Dermis blood vessel endothelial cell (primary cell): Measurements from ENCODE around the gene RPRD2. TPM values are rescaled to one million over a fixed set of nuclear protein-coding genes. Genes with fewer than 3 reads are reported as not detected.
"Not testable (repeated sequence)": the region's sequence is repeated elsewhere in the genome, so short reads cannot be mapped to it uniquely, and the experiment has no call there.

Experiments
- DNase-seq: peaks from one replicate; pipeline ENCODE4 v3.0.0; 2010
- total RNA-seq: library from RNA; depleted of rRNA; stranded (reverse); fragments of >200 nt; gene quantifications from 2 replicates; pipeline ENCODE4 v1.2.3, GENCODE V29; 2014

Gene RPRD2
- total RNA-seq, 1 donor from 2014 or later = 7.8 TPM

DNA sequence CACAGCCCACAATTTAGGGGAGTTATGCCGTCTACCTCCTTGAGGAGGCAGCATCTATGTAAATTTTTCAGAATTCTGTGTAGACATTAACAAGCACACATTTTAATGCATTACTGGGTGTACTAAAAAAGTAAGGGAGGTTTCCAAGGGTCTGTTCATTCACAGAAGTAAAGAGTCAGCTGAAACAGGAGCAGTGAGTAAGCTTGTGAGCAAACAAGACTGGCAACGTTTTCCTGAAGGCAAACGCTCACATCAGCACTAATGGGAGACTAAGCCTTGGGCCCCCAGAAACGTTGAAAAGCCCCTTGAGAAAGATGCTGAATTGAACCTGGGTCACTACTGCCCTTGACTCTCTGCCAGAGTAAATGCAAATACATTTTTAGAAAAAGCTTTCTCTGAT is 25.7 kb downstream of the RPRD2 start:
- no peak for DNase-seq

DNA sequence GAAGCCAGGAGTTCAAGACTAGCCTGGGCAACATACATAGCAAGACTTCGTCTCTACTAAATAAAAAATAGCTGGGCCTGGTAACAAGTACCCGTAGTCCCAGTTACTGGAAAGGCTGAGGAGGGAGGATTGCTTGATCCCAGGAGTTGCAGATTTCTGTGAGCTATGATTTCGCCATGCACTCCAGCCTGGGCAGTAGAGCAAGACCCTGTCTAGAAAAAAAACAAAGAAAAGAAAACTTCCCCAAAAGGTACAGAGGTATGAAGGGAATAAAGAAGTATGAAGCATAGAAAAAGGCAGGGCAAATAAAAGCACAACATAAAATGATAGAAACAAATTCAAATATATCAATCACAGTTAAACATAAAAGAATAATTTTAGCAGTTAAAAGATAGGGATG is 28.7 kb downstream of the RPRD2 start:
- no peak for DNase-seq

DNA sequence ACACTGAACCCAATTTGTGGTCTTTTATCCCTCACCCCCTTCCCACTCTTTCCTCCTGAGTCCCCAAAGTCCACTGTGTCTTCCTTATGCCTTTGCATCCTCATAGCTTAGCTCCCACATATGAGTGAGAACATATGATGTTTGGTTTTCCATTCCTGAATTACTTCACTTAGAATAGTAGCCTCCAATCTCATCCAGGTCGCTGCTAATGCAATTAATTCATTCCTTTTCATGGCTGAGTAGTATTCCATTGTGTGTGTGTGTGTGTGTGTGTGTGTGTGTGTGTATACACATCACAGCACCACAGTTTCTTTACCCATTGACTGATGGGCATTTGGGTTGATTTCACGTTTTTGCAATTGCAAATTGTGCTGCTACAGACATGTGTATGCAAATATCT is 31.2 kb downstream of the RPRD2 start:
- not testable (repeated sequence) for DNase-seq

DNA sequence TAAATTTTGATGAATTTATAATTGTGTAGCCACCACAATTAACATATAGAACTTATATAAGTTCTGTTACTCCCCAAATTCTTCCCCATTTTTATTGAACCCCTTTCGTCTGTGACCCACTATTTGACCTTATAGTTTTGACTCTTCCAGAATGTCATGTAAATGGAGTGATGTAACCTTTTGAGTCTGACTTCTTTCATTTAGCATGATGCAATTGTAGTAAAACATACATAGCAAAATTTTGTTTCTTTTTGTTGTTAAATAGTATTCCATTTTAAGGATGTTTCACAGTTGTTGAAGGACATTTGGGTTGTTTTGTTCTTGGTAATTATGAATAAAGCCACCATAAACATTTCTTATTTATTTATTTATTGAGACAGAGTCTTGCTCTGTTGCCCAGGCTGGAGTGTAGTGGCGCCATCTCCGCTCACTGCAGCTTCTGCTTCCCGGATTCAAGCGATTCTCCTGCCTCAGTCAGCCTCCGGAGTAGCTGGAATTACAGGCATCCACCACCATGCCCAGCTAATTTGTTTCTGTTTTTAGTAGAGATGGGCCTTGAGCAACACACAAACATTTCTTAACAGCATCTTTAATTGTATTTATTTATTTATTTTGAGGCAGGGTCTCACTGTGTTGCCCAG is 33.6 kb downstream of the RPRD2 start:
- no peak for DNase-seq

DNA sequence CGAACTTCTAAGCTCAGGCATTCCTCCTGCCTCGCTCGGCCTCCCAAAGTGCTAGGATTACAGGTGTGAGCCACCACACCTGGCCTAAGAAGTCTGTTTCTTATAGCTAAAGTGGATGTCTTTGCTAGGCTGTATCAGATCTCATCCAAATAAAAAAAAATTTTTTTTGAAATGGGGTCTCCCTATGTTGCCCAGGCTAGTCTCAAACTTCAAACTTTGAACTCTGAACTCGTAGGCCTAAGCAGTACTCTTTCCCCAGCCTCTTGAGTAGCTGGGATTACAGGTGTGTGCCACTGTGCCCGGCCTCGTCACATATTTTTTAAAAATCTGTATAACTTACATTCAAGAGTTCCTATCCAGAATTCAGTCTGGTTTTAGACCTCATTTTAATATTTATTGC is 40.5 kb downstream of the RPRD2 start:
- DNase-seq = no peak

DNA sequence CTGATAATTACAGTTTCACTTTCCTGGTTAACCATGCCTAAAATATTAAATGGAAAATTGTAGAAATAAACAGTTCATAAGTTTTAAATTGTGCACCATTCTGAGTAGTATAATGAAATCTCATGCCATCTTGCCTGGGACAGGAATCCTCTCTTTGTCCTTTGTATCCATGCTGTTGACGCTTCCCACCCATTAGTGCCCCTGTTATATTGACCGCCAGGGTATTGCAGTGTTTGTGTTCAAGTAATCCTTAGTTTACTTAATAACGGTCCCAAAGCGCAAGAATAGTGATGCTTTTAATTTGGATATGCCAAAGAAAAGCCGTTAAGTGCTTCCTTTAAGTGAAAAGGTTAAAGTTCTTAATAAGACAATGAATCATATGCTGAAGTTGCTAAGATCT is 41.7 kb downstream of the RPRD2 start:
- no peak for DNase-seq

DNA sequence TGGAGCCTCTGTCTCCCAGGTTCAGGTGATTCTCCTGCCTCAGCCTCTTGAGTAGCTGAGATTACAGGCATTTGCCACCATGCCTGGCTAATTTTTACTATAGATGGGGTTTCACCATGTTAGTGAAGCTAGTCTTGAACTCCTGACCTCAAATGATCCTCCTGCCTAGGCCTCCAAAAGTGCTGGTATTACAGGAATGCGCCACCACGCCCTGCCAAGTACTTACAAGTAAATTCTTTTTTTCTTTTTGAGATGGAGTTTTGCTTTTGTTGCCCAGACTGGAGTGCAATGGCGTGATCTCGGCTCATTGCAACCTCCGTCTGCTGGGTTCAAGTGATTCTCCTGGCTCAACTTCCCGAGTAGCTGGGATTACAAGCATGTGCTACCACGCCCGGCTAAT is 42.5 kb downstream of the RPRD2 start:
- no peak for DNase-seq

DNA sequence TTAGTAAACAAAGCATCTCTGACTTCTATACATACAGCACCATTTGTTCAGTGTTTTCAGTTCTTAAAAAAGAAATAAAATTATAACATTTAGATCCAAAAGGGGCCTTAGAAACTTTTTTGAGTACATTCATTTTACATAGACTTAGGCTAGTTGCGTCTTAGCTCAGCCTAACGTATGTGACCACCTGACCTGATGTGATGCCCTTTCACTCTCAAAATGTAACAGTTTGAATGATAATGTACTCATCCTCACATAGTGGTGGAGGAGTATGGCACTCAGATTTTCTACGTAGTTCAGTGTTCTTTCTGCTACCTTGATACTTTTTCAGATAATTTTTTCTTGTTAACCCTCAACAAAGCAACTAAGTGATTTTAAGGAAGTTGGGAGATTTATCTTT is 43.4 kb downstream of the RPRD2 start:
- DNase-seq = no peak

DNA sequence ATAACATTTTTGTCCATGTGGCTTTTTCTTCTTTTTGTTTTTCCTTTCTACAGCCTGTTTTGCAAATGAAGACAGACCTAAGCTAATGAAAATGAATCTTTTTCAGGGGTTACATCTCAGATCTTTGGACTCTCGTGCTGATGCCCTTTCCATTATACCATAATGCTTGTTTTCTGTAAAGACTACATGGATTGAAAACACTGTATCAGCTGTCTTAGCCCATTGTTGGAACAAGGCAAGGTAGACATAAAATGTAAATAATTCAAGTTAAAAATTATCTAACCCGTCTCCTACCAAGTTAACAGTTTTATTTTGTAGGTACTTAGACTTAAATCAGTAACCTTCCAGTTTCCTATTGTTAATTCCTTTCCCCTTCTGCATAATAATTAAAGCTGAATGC is 44.9 kb downstream of the RPRD2 start:
- no peak for DNase-seq

DNA sequence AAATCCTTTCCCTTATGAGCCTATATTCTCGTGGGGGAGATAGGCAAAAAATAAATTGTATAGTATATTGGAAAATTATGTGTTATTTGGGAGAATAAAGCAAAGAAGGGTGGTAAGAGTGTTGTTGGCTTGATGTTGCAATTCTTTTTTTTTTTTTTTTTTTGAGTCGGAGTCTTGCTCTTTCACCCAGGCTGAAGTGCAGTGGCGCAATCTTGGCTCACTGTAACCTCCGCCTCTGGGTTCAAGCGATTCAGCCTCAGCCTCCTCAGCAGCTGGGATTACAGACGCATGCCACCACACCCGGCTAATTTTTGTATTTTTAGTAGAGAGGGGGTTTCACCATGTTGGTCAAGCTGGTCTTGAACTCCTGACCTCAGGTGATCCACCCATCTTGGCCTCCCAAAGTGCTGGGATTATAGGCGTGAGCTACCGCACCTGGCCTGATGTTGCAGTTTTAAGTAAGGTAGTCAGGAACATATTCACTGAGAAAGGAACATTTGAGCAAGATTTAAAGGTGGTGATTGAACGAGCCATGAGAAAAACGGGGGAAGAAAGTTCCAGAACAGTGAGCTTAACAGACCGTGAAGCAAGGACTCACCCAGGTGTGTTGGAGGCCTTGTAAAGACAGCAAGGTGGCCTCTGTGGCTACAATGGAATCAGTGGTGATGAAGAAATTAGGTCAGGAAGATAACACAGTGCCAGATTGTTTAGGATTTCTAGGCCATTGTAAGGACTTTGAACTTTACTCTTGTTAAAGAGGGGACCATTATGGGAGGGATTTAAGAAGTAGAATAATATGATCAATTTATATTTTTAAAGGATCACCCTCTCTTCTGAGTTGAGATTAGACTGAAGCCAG is 45.8 kb downstream of the RPRD2 start:
- DNase-seq = no peak

DNA sequence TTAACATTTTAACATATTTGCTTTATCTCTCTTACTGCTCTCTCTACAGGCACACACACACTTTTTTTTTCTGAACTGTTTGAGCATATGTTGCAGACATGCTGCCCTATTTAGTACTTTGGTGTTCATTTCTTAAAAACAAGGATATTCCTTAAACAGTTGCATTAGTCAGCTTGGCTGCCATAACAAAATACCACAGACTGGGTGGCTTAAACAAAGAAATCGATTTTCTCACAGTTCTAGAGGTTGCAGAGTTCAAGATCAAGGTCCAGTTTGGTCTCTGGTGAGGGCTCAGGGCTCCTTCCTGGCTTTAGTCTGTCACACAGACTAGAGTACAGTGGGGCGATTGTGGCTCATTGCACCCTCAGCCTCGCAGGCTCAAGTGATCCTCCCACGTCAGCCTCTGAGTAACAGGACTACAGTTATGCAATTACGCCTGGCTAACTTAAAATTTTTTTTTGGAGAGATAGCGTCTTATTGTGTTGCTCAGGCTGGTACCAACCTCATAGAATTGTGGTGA is 46.7 kb downstream of the RPRD2 start:
- DNase-seq = no peak

DNA sequence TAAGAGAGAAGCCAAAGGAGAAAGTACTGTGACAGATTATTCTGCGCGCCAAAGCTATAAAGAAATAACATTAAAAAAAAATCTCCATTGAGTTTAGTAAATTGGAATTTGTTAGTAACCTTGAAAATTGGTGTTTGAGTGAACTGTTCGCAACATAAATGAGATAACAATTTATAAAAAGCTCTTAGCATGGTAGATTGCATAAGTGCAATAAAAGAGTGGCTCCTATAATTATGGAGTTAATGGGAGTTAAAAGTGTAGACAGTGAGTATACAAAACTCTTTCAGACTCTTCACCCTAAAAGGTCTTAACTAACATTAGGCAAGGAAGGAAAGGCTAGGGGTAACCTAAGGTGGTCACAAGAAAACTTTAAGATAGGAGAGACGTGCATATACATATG is 50.6 kb downstream of the RPRD2 start:
- no peak for DNase-seq

DNA sequence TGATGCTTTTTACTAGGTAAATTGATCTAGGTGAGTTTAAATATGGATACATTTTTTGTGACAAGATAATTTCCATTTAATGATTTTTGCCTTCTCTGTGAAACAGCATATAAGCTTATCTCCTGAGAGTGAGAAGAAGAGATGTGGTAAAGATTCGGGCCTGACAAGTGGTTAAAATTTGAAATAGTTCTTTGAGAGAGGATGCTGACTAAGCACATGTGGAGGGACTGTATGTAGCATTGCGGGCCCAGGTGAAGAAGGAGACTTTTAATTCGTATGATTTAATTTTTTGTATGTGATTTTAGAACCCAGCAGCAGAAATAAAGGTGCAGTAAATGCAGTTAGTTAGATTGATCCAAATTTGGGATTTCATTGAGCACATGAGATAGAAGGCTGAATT is 51.9 kb downstream of the RPRD2 start:
- DNase-seq = no peak

DNA sequence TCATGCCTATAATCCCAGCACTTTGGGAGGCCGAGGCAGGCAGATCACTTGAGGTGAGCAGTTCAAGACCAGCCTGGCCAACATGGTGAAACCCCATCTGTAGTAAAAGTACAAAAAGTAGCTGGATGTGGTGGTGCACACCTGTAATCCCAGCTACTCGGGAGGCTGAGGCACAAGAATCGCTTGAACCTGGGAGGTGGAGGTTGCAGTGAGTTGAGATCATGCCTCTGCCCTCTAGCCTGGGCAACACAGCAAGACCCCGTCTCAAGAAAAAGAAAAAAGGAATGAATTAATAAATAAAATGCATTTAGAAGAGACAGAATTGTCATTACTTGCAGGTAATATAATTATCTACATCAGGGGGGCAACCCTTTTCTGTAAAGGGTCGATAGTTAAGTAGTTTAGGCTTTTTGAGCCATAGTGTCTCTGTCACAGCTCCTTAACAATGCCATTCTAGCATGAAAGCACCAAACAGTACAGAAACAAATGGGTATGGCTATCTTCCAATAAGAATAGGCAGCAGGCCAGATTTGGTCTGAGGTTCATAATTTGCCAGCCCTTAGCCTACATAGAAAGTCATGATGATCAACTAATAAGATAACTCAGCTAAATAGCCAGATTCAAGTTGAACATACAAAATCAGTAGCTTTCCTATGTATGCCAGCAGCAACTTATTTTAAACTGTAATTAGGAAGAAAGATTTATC is 56.8 kb downstream of the RPRD2 start:
- peak; percentile 59 for DNase-seq

DNA sequence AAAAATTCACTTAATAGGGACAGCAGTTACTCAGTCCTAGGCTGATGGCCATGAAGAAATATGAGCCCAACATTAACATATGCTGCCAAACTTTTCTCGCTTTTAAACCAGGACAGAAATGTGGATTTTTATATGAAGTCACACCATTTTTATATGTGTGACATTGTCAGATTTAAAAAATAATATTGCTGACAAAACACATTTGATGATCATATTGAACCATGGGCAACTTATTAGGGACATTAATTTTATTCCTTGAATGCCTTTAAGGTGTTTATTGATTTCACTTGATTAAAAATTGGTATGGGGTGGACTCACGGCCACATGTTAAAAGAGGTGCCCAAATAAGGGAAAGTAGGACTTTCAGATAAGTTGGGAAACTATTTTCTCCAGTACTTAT is 58.6 kb downstream of the RPRD2 start:
- no peak for DNase-seq

DNA sequence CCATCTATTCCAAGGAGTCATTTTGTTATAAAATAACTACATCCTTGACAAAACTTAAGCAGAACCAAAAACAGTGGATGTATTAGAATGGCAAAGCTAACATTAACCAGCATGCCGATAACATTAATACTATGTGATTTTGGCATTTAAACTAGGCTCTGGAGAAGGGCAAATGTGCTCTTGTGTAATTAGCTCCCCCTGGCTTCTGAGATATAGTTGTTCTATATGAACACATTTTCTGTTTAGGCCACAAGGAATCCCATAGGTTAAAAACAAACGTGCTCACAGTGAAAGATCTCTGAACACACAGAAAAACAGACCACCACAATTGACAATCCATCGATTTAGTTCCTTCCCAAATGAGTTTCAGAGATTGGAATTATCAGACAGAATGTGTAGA is 65.9 kb downstream of the RPRD2 start:
- peak; percentile 50 for DNase-seq

DNA sequence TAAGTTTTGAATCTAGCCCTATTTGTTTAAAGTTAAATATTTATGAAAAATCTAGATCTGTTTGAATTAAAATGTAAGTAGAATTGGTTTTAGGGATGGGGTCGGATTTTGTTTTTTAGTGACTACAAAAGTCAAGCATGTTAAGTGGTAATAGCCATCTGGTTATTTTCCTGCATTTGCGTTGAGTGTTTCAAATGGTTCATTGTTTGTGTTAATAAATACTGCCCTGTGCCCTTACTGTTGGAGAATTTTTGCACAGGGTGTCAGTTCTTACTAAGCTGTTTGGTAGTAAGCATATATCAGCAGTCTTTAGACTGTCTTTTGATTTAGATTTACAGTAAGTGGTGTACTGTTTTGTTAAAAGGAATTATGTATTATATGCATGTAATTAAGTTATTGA is 77.2 kb downstream of the RPRD2 start:
- no peak for DNase-seq

DNA sequence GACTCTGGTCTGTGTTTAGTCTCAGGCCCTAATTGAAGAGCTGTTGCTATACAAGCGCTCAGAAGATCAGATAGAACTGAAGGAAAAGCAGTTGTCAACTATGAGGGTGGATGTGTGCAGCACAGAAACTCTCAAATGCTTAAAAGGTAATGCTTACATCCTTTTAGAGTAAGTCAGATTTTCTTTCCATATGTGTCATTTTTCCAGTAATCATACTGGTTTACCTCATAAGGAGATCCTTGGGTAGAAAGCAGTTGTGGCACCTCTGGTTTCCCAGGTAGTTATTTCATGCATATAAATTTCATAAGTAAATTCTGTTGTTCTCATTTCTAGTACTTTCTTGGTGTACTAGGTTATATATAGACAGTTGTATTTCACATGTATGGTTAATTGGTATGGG is 80.3 kb downstream of the RPRD2 start:
- DNase-seq = no peak

DNA sequence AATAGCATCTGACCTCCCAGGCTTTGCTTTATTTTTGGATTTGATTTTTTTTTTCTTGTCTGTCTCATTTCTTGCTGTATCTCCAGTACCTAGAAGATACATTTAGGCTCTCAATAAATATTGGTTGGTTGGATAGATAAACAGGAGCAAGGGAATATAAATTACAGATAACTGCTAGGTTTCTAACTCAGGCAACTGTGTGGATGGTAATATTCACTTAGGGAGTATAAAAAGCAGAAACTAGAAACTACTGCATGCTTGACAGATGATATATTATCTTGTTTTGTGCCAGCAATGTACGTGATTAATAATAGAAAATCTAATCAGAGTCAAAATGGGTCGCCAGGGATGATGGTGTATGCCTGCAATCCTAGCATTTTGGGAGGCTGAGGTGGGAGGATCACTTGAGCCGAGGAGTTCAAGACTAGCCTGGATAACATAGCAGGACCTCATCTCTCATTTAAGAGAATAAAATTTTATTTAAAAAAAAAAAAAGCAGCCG is 92.2 kb downstream of the RPRD2 start:
- DNase-seq = no peak

DNA sequence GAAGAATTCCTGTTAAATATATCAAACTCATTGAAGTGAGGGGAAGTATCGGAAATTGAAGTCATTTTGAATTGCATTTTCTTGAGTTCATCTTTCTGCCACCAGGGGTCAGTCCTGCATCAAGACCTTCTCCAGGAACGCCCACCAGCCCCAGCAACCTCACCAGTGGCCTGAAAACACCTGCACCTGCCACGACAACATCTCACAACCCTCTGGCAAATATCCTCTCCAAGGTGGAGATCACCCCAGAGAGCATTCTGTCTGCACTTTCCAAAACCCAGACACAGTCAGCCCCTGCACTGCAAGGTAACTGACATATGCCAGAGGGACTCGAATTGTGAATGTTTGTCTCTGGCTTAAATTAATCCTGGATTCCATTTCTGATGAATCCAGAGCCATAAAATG is 100.5 kb downstream of the RPRD2 start:
- DNase-seq = peak; percentile 84

DNA sequence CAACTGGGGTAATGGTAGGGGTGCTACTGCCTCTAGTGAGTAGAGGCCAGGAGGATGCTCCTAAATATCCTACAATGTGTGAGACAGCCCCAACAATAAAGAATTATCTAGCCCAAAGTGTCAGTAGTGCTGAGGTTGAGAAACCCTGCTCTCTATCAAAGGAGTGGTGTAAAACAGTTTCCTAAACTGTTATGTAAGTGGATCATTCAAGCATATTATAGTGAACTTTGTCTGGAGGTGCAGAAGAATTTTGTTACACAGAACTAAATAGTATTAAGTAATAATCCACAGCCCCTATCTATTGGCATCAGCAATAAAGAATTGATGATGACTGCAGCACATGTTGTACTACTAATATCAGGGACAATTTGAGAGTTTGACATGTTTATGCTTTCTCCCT is 103.0 kb downstream of the RPRD2 start:
- no peak for DNase-seq

DNA sequence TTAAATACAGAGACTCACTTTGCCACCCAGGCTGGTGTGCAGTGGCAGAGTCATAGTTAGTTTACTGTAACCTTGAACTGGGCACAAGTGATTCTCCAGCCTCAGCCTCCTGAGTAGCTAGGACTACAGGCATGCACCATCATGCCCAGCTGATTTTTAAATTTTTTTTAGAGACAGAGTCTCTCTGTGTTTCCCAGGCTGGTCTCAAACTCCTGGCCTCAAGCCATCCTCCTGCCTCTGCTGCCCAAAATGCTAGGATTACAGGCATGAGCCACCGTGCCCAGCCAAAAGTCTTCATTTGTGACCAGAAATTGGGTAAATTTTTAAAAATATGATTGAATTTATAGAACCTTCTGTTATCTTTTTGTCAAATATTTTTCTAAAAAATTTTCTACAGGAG is 105.3 kb downstream of the RPRD2 start:
- no peak for DNase-seq

DNA sequence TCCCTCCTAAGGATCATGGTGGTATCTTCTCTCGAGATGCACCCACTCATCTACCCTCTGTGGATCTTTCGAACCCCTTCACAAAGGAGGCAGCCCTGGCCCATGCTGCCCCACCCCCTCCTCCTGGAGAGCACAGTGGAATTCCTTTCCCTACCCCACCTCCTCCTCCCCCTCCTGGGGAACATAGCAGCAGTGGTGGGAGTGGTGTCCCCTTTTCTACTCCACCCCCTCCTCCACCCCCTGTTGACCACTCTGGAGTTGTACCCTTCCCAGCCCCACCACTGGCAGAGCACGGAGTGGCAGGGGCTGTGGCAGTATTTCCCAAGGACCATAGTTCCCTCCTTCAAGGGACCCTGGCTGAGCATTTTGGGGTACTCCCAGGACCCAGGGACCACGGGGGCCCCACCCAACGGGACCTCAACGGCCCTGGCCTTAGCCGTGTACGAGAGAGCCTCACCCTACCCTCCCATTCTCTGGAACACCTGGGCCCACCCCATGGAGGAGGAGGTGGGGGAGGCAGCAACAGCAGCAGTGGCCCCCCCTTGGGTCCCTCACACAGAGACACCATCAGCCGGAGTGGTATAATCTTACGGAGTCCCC is 108.8 kb downstream of the RPRD2 start:
- no peak for DNase-seq
